ENCODE results near the gene AR.

The AR gene

GRCh38 chrX:67543818-67544217 is at the start of gene AR:
Gene AR, plus strand, starts transcription at chrX:67544021. Its CDS starts 1,126 bp downstream, at chrX:67545147.
- FAIRE-seq (no peak), DNase-seq (ENCODE audit: insufficient read length, low spot score) (no peak)

- no peak for FAIRE-seq
- no peak for DNase-seq (ENCODE audit: insufficient read length, low spot score)
Measured at GRCh38 chrX:67500617-67501016, 43.2 kb upstream of the AR start.

GRCh38 chrX:67503004-67503403 is 40.8 kb upstream of the AR start:
- DNase-seq (ENCODE audit: insufficient read length, low spot score): no peak
- no peak for FAIRE-seq

- no peak for FAIRE-seq
Measured at GRCh38 chrX:67503453-67503852, 40.4 kb upstream of the AR start.

GRCh38 chrX:67520671-67521070 is 23.1 kb upstream of the AR start:
- no peak for DNase-seq (ENCODE audit: insufficient read length, low spot score)
- FAIRE-seq: no peak

More at GRCh38 chrX:67503453-67503852, 40.4 kb upstream of the AR start:
- DNase-seq (ENCODE audit: insufficient read length, low spot score): no peak

- DNase-seq (ENCODE audit: insufficient read length, low spot score): no peak
- no peak for FAIRE-seq
Measured at GRCh38 chrX:67523002-67523681, 20.7 kb upstream of the AR start.

- FAIRE-seq: no peak
- no peak for DNase-seq (ENCODE audit: insufficient read length, low spot score)
Measured at GRCh38 chrX:67523932-67524331, 19.9 kb upstream of the AR start.

- DNase-seq (ENCODE audit: insufficient read length, low spot score): no peak
- no peak for FAIRE-seq
Measured at GRCh38 chrX:67524428-67524827, 19.4 kb upstream of the AR start.

- DNase-seq (ENCODE audit: insufficient read length, low spot score): no peak
- no peak for FAIRE-seq
Measured at GRCh38 chrX:67524950-67525691, 18.7 kb upstream of the AR start.

GRCh38 chrX:67536564-67536963 is 7.3 kb upstream of the AR start:
- DNase-seq (ENCODE audit: insufficient read length, low spot score) (no peak), FAIRE-seq (no peak)

- FAIRE-seq: no peak
- no peak for DNase-seq (ENCODE audit: insufficient read length, low spot score)
Measured at GRCh38 chrX:67538383-67538782, 5.4 kb upstream of the AR start.

GRCh38 chrX:67544281-67545035 is 637 bp downstream of the AR start:
- DNase-seq (ENCODE audit: insufficient read length, low spot score) (no peak), FAIRE-seq (no peak)

GRCh38 chrX:67545036-67545821 is 1.4 kb downstream of the AR start:
- DNase-seq (ENCODE audit: insufficient read length, low spot score) (no peak), FAIRE-seq (no peak)

GRCh38 chrX:67545893-67546495 is 2.2 kb downstream of the AR start:
- no peak for FAIRE-seq
- DNase-seq (ENCODE audit: insufficient read length, low spot score): no peak

- FAIRE-seq: no peak
Measured at GRCh38 chrX:67546496-67547423, 2.9 kb downstream of the AR start.

GRCh38 chrX:67555578-67556203 is 11.9 kb downstream of the AR start:
- FAIRE-seq (peak; percentile 81), DNase-seq (ENCODE audit: insufficient read length, low spot score) (no peak)

More at GRCh38 chrX:67546496-67547423, 2.9 kb downstream of the AR start:
- DNase-seq (ENCODE audit: insufficient read length, low spot score): no peak

- no peak for DNase-seq (ENCODE audit: insufficient read length, low spot score)
- FAIRE-seq: no peak
Measured at GRCh38 chrX:67558267-67558666, 14.4 kb downstream of the AR start.

GRCh38 chrX:67563469-67564448 is 19.9 kb downstream of the AR start:
- FAIRE-seq: no peak
- DNase-seq (ENCODE audit: insufficient read length, low spot score): no peak
